BE2C (cell line): Measurements from ENCODE around the gene EIF1.

Experiments
- DNase-seq: peaks from one replicate; pipeline ENCODE4 v3.0.0-alpha.2; 2020
- H3K27me3 ChIP-seq: fragments of 250-450 bp; sonication (Bioruptor Pico); 2 replicates; pipeline ENCODE4 v1.5.1; 2020; ENCODE audit warnings: mild to moderate bottlenecking
- H3K36me3 ChIP-seq: fragments of 250-450 bp; sonication (Bioruptor Pico); 2 replicates; pipeline ENCODE4 v1.5.1; 2020; ENCODE audit warnings: mild to moderate bottlenecking
- H3K4me1 ChIP-seq: fragments of 250-450 bp; sonication (Bioruptor Pico); 2 replicates; pipeline ENCODE4 v1.5.1; 2020
- H3K4me3 ChIP-seq: 2 replicates; pipeline ENCODE4 v1.5.1; 2011; ENCODE audit warnings: low read depth, low read length
- H3K9me3 ChIP-seq: fragments of 250-450 bp; sonication (Bioruptor Pico); 2 replicates; pipeline ENCODE4 v1.5.1; 2020
- TF ChIP-seq, protein P1 (sequence below): IDR thresholded peaks from 2 replicates; pipeline ENCODE4 v1.5.1; 2012; ENCODE audit warnings: mild to moderate bottlenecking, low read depth, low read length

The EIF1 gene

DNA sequence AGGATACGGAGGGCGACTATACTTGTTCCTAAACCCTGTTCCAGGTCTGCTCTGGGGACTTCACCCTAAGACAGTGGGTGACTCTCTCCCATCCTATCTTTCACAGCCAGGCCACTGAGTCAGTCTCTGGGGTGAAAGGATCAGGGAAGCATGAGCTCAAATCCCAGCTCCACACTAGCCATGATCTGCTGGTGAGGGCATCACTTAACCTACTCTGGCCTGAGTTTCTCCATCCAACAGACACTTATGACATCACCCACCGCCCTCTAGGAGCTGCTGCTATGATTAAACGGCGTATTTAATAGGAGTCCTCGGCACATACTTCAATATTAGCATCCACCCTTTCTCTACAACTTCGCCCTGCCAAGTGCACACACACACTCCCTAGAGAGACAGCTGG is 33.5 kb downstream of the EIF1 start:
- H3K27me3 ChIP-seq = no peaks in the 10 kb centered on the region
- DNase-seq = no peak
- TF ChIP-seq, protein P1, sequence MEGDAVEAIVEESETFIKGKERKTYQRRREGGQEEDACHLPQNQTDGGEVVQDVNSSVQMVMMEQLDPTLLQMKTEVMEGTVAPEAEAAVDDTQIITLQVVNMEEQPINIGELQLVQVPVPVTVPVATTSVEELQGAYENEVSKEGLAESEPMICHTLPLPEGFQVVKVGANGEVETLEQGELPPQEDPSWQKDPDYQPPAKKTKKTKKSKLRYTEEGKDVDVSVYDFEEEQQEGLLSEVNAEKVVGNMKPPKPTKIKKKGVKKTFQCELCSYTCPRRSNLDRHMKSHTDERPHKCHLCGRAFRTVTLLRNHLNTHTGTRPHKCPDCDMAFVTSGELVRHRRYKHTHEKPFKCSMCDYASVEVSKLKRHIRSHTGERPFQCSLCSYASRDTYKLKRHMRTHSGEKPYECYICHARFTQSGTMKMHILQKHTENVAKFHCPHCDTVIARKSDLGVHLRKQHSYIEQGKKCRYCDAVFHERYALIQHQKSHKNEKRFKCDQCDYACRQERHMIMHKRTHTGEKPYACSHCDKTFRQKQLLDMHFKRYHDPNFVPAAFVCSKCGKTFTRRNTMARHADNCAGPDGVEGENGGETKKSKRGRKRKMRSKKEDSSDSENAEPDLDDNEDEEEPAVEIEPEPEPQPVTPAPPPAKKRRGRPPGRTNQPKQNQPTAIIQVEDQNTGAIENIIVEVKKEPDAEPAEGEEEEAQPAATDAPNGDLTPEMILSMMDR = no peak
- no peaks in the 10 kb centered on the region for H3K36me3 ChIP-seq
- no peaks in the 10 kb centered on the region; the same call in 1 of the 2 replicates for H3K4me1 ChIP-seq
- no peaks in the 10 kb centered on the region for H3K9me3 ChIP-seq
- no peak overlapping the region for H3K4me3 ChIP-seq

DNA sequence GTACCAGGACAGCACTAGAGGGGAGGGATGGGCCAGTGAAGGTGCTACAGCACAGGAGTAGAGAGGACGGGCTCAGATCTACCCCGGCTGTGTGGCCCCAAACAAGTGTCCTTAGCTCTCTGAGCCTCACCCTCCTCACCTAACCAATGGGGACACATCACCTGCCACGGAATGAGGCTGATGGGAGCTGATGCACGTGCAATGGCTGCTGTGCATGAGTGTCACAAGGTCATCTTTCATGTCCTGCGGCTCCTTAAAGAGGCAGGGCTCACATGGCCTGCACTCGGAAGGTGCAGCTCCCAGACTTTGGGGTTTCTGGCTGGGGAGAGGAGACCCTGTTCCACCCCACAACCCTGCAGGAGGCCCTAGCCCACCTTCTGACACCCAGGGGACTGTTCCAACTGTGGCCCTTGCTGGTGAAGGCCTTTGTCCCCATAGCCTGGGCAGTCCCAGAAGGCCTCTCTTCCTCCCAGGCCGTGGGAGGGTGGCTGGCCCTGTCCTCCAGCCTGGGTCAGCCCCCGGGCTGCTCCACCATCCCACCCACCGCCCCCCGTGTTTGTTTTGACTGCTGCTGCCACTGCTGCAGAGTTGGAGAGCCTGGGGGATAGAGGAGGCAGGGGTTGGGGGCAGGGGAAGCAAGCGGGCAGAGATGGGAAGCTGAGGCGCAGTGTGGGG is 35.3 kb downstream of the EIF1 start:
- no peaks in the 10 kb centered on the region for H3K9me3 ChIP-seq
- H3K4me3 ChIP-seq = no peak overlapping the region
- H3K4me1 ChIP-seq = no peaks in the 10 kb centered on the region
- TF ChIP-seq, protein P1 = no peak
- H3K27me3 ChIP-seq = no peaks in the 10 kb centered on the region
- H3K36me3 ChIP-seq = no peaks in the 10 kb centered on the region
- DNase-seq = no peak

DNA sequence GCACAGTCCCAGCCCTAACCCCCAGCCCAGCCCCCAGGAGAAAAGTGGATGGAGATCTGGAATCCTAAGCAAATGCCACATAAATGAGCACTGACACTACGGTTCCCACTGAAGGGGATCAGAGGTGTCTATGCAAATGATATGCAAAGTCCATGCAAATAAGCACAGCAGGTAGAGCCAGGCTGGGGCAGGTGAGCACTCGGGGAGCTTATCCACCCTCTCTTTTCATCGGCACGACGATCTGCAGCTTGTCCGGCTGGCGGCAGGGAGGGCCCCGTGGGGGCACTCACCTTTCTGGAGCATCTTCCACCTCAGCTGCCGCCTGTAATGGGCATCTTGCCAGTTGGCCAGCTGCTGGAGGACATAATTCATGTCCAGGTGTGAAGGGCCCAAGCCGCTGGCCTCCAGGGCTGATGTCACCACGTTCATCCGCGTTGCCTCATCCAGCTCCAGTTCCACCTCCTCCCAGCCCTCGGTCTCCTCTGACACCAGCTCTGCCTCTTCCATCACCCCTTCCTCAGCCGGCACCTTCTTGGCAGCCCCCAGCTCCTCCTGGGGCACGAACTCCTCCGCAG is 35.9 kb downstream of the EIF1 start:
- Histone ChIP-seq H3K9me3 (no peaks in the 10 kb centered on the region), H3K36me3 (no peaks in the 10 kb centered on the region), H3K27me3 (no peaks in the 10 kb centered on the region), H3K4me3 (no peak overlapping the region), H3K4me1 (no peaks in the 10 kb centered on the region)
- DNase-seq = no peak
- TF ChIP-seq, protein P1 = no peak

DNA sequence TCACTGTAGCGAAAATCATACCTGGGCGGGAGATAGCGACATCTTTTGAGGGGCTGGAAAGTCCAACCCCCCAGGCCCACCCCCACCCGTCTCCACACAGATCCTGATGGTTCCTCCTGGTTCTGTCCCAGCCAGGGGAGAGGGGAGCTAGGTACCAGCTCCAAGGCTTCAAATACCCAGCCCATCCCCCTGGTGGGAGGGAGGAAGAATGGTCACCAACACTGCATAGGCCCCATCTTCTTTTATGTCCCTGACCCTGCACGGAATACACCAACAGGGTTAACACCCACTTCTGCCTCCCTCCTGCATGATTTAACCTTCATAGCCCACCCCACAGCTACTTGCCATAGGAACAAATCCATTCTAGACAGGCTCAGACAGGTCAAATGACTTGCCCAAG is 36.4 kb downstream of the EIF1 start:
- Histone ChIP-seq H3K4me1 (no peaks in the 10 kb centered on the region), H3K36me3 (no peaks in the 10 kb centered on the region), H3K27me3 (peaks cover under 1% of the 10 kb centered on the region; the same call in 1 of the 2 replicates), H3K9me3 (no peaks in the 10 kb centered on the region), H3K4me3 (no peak overlapping the region)
- no peak for DNase-seq
- TF ChIP-seq, protein P1 = no peak

DNA sequence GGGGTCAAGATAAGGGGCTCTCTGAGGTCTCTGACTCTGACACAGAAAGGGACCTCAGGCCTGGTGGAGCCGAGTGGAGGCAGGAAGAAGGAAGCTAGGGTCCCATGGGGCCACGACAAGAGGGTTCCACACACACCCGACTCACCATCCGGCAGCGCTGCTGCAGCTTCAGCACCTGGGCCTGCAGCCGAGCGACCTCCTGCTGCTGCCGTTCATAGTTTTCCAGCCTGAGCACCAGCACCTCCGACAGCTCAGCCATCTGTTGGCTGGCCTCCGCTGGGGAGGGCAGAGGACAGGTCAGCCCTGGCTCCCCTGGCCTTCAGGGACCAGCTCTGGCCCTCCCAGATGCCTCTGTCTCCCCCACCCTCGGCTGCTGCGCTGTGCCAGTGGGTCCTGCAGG is 39.4 kb downstream of the EIF1 start:
- no peaks in the 10 kb centered on the region for H3K36me3 ChIP-seq
- TF ChIP-seq, protein P1 = no peak
- no peak overlapping the region for H3K4me3 ChIP-seq
- DNase-seq = no peak
- peaks cover 22% of the 10 kb centered on the region for H3K27me3 ChIP-seq
- H3K4me1 ChIP-seq = no peaks in the 10 kb centered on the region
- no peaks in the 10 kb centered on the region for H3K9me3 ChIP-seq

DNA sequence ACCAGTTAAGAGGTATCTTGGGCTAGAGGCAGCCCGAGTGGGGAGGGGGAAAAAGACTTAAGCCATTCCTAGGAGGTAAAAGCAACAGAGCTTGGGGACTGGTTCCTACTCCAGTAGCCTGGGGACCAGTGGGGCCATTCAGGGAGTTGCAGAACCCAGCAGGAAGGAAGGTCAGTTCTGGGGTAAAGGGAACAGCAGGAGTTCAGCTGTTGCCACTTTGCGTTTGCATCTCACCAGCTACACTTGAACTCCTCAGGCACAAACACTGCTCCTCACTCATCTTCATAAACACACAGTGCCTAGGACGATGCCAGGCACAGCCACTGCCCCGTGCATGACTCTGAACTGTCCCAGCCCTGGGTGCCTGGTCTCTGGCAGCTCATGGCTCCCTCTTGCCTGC is 41.8 kb downstream of the EIF1 start:
- Histone ChIP-seq H3K27me3 (peaks cover 44% of the 10 kb centered on the region), H3K36me3 (no peaks in the 10 kb centered on the region), H3K9me3 (no peaks in the 10 kb centered on the region), H3K4me3 (no peak overlapping the region), H3K4me1 (no peaks in the 10 kb centered on the region)
- TF ChIP-seq, protein P1 = no peak
- DNase-seq = no peak
